T-helper 2 cell treated with Interferon-gamma antibody and Interleukin-4, amounts not matched to agents 100 ng/mL and 5 ng/mL, for 36 hours (primary cell): Measurements from ENCODE around the gene PSMA1. TPM values are rescaled to one million over a fixed set of nuclear protein-coding genes. Genes with fewer than 3 reads are reported as not detected.

Source experiments
- total RNA-seq: library from RNA; stranded (reverse); gene quantifications from 2 replicates; pipeline ENCODE4 v1.2.3, GENCODE V29; 2022

PSMA1 gene
- total RNA-seq, 1 donor from 2014 or later, result 248 TPM

Other genes starting within 250 kb of the PSMA1 start
- 47.5 and 49.2 TPM in 2 replicates for gene RRAS2, start 161.2 kb downstream of the PSMA1 start, total RNA-seq
- 100 and 101 TPM in 2 replicates for gene COPB1, start 20.6 kb downstream of the PSMA1 start, total RNA-seq
- gene PDE3B, start 123.4 kb upstream of the PSMA1 start, total RNA-seq, result 100 and 103 TPM in 2 replicates